ENCODE data around the gene SMARCA2.

The SMARCA2 gene

DNA sequence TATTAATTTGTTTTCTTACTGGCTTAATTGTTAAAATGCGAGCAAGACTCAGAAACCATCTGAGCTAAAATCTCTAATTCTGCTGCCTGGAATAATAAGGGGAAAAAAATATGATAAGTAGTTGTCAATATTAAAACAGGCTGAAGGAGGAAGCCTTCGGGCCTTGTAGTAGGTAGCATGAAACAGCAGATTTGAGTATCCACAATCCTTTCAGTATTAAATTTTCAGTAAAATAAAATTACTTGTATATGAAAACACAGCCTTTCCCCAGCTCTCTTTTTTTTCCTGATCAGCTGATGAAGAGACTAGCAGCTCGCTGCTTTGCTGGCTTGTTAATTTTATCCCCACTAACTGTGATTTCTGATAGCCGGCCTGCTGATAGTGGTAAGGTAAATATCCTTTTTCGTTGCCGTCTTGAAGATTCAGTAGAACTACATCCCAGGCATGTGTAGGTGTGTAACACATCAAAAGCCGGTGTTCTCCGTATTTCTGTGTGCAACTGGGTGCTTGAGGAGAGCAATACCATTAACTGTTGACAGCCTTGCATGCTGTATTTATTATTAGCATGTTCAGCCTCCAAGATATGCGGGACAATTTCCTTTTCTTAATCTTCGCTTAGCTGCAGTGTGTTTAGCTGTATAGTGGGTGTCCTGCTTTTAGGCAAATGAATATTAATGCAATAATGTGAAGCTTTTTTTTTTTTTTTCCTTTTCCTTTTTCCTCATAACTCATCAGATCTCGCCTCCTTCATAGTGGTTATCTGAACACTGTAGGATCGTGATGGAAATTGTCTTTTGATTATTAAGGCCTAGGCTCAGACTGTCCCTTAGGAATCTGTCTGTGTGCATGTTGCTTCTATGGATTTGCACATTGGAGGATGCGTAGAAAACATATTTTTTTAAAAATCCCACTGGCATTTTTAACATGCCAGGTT lies 144.6 kb downstream of the SMARCA2 start:
- H3K4me3 ChIP-seq (replicated peaks in 1 of 2; ENCODE audit: low read depth in 2 of 2, low read length in 2 of 2), result peak overlapping the region in 1 of 2 donors; percentile 50
- TF ChIP-seq, protein P1, sequence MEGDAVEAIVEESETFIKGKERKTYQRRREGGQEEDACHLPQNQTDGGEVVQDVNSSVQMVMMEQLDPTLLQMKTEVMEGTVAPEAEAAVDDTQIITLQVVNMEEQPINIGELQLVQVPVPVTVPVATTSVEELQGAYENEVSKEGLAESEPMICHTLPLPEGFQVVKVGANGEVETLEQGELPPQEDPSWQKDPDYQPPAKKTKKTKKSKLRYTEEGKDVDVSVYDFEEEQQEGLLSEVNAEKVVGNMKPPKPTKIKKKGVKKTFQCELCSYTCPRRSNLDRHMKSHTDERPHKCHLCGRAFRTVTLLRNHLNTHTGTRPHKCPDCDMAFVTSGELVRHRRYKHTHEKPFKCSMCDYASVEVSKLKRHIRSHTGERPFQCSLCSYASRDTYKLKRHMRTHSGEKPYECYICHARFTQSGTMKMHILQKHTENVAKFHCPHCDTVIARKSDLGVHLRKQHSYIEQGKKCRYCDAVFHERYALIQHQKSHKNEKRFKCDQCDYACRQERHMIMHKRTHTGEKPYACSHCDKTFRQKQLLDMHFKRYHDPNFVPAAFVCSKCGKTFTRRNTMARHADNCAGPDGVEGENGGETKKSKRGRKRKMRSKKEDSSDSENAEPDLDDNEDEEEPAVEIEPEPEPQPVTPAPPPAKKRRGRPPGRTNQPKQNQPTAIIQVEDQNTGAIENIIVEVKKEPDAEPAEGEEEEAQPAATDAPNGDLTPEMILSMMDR (IDR thresholded peaks at IDR 0.05; ENCODE audit: low read depth, low read length), result no peak
- peak; percentile 39 to 54 for DNase-seq (ENCODE audit: low read depth in 2 of 2)

DNA sequence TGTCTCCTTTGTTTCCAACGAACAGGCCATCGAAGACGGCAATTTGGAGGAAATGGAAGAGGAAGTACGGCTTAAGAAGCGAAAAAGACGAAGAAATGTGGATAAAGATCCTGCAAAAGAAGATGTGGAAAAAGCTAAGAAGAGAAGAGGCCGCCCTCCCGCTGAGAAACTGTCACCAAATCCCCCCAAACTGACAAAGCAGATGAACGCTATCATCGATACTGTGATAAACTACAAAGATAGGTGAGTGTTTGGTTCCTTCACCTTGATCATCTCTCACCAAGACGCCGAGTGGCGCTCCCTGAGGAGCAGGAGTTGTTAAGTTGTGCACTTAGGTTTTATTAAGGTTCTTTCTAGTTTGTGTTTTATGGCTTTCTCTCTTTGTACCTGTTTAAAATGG lies 146.5 kb downstream of the SMARCA2 start:
- no peak overlapping the region for H3K4me3 ChIP-seq (replicated peaks in 1 of 2; ENCODE audit: low read depth in 2 of 2, low read length in 2 of 2)
- TF ChIP-seq, protein P1 (IDR thresholded peaks at IDR 0.05; ENCODE audit: low read depth, low read length), result no peak

DNA sequence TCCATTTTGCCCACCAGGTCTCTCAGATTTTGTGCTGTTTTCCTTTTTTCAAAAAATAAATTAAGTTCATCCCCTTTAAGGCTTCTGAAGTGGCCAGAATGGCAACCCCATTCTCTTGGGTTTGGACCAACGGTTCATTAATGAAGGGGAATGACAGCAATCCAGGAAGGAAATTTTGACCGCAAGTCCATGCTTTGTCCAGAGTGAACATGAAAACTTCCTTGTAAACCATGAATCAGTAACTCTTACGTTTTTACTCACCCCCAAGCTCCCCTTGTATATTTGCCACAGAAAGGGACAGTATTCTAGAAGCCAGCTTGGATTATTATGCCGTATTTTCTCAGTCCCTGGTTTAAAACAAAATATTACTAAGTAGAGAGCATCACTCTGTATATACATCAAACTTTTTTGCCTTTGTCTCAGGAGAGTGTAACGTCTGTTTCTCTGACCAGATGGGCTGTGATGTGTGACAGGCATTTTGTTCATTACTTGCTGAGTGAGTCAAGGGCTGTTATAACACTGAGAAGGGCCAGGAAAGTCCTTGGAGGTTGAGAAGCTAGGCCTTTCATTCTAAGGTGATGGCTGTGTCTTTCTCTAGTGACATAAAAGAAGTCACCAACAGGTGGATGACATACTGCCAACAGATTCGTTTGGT lies 148.2 kb downstream of the SMARCA2 start:
- TF ChIP-seq, protein P1 (IDR thresholded peaks at IDR 0.05; ENCODE audit: low read depth, low read length), result no peak
- no peak overlapping the region for H3K4me3 ChIP-seq (replicated peaks in 1 of 2; ENCODE audit: low read depth in 2 of 2, low read length in 2 of 2)
- DNase-seq (ENCODE audit: low read depth in 2 of 2), result no peak

More for the DNA sequence above, 146.5 kb downstream of the SMARCA2 start:
- no peak for DNase-seq (ENCODE audit: low read depth in 2 of 2)

DNA sequence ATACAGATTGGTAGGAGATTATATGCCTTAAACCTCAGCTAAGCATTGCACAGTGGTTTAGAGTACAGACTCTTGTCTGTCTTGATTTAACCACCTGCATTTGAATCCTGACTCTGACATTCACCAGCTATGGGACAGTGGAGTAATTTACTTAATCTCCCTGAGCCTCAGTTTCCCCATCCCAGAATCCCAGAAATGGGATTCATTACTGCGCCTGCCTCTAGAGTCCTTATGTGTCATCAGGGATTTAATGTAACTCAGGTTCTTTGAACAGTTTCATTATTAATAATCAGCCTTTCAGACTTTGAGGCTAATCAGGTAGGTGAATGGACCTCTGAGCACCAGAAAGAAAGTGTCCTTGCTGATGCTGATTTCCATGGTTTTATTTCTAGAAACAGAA lies 149.1 kb downstream of the SMARCA2 start:
- DNase-seq (ENCODE audit: low read depth in 2 of 2), result no peak
- TF ChIP-seq, protein P1 (IDR thresholded peaks at IDR 0.05; ENCODE audit: low read depth, low read length), result no peak

DNA sequence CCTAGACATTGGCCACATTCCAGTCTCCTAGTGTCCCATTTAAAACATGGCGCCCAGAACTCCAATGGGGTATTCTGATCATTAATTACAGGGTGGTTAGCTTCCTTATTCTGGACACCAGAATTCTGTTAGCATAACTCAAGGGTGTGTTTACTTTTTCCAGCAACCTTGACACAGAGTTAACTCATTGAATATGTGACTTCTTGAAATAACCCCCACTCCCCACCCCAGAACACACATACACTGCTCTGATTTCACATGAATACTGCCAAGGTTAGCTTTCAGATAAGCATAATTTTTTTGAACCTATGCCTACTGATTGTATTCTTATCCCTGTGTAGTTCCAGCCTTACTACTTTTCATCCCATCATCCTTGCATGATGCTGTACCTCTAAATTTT lies 151.1 kb downstream of the SMARCA2 start:
- TF ChIP-seq, protein P1 (IDR thresholded peaks at IDR 0.05; ENCODE audit: low read depth, low read length), result no peak
- DNase-seq (ENCODE audit: low read depth in 2 of 2), result no peak
- no peak overlapping the region for H3K4me3 ChIP-seq (replicated peaks in 1 of 2; ENCODE audit: low read depth in 2 of 2, low read length in 2 of 2)

More for the DNA sequence above, 149.1 kb downstream of the SMARCA2 start:
- H3K4me3 ChIP-seq (replicated peaks in 1 of 2; ENCODE audit: low read depth in 2 of 2, low read length in 2 of 2), result no peak overlapping the region

DNA sequence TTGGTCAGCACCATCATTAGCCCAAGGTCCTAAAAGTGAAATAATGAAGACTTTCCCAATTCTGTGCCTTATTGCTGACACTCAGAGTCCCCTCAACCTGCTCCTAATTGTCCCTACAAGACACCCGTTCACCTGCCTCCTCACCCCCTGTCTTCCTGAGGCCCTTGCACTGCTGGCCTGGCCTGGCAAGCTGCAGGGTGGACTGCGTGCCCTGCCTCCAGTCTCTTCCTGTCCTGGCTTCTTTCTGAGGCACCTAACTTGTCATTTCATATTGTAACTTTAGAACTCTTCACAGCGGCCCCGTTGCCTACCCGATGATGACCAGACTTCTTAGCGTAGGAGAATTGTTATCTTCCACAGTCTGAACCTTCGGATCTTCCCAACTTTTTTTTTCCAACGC lies 153.9 kb downstream of the SMARCA2 start:
- H3K4me3 ChIP-seq (replicated peaks in 1 of 2; ENCODE audit: low read depth in 2 of 2, low read length in 2 of 2), result no peak overlapping the region
- TF ChIP-seq, protein P1 (IDR thresholded peaks at IDR 0.05; ENCODE audit: low read depth, low read length), result no peak
- DNase-seq (ENCODE audit: low read depth in 2 of 2), result no peak
